CD4-positive, alpha-beta T cell treated with Interleukin-15 for 4 hours (primary cell): ENCODE measurements around the gene MGMT.

Source experiments
- DNase-seq: peaks from one replicate; pipeline ENCODE4 v3.0.0-alpha.2; 2020; ENCODE audit warnings: low spot score

Gene MGMT

GRCh38 chr10:129455625-129456024 lies 11.4 kb upstream of the MGMT start:
- no peak for DNase-seq

- DNase-seq, result no peak
Observed at GRCh38 chr10:129459762-129460539, 7.1 kb upstream of the MGMT start.

GRCh38 chr10:129462257-129462795 lies 4.7 kb upstream of the MGMT start:
- no peak for DNase-seq

- DNase-seq, result no peak
Observed at GRCh38 chr10:129464251-129464650, 2.8 kb upstream of the MGMT start.

- DNase-seq, result no peak
Observed at GRCh38 chr10:129465796-129466702, 992 bp upstream of the MGMT start.

- no peak for DNase-seq
Observed at GRCh38 chr10:129467359-129468064, 471 bp downstream of the MGMT start.

- DNase-seq, result no peak
Observed at GRCh38 chr10:129468187-129468586, 1.1 kb downstream of the MGMT start.

GRCh38 chr10:129470103-129470851 lies 3.2 kb downstream of the MGMT start:
- DNase-seq, result no peak

GRCh38 chr10:129471447-129472175 lies 4.6 kb downstream of the MGMT start:
- DNase-seq, result no peak

GRCh38 chr10:129472696-129473555 lies 5.9 kb downstream of the MGMT start:
- no peak for DNase-seq

GRCh38 chr10:129474642-129475041 lies 7.6 kb downstream of the MGMT start:
- DNase-seq, result no peak

GRCh38 chr10:129476431-129476830 lies 9.4 kb downstream of the MGMT start:
- DNase-seq, result no peak

GRCh38 chr10:129477051-129477450 lies 10.0 kb downstream of the MGMT start:
- DNase-seq, result no peak

- DNase-seq, result no peak
Observed at GRCh38 chr10:129481641-129482040, 14.6 kb downstream of the MGMT start.

GRCh38 chr10:129483430-129484010 lies 16.5 kb downstream of the MGMT start:
- DNase-seq, result no peak

GRCh38 chr10:129486805-129487204 lies 19.8 kb downstream of the MGMT start:
- no peak for DNase-seq

- DNase-seq, result no peak
Observed at GRCh38 chr10:129491123-129491734, 24.2 kb downstream of the MGMT start.

- no peak for DNase-seq
Observed at GRCh38 chr10:129494176-129494575, 27.1 kb downstream of the MGMT start.

GRCh38 chr10:129494740-129495139 lies 27.7 kb downstream of the MGMT start:
- no peak for DNase-seq
